ENCODE results near the gene ENO3.

- TF ChIP-seq, protein P1, sequence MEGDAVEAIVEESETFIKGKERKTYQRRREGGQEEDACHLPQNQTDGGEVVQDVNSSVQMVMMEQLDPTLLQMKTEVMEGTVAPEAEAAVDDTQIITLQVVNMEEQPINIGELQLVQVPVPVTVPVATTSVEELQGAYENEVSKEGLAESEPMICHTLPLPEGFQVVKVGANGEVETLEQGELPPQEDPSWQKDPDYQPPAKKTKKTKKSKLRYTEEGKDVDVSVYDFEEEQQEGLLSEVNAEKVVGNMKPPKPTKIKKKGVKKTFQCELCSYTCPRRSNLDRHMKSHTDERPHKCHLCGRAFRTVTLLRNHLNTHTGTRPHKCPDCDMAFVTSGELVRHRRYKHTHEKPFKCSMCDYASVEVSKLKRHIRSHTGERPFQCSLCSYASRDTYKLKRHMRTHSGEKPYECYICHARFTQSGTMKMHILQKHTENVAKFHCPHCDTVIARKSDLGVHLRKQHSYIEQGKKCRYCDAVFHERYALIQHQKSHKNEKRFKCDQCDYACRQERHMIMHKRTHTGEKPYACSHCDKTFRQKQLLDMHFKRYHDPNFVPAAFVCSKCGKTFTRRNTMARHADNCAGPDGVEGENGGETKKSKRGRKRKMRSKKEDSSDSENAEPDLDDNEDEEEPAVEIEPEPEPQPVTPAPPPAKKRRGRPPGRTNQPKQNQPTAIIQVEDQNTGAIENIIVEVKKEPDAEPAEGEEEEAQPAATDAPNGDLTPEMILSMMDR (IDR thresholded peaks at IDR 0.05): no peak
- no peak for TF ChIP-seq ZFX (IDR thresholded peaks at IDR 0.05; ENCODE audit: borderline replicate concordance)
Observed at GRCh38 chr17:4944554-4945175, 6.3 kb upstream of the ENO3 start.

Data from 22Rv1 (cell line).